ENCODE results near the gene WWP2.
"Not testable (repeated sequence)": the region's sequence is repeated elsewhere in the genome, so short reads cannot be mapped to it uniquely, and the experiment has no call there.

- not testable (repeated sequence) for TF ChIP-seq POLR2A (IDR thresholded peaks at IDR 0.05; ENCODE audit: low read depth, low read length); MYC (IDR thresholded peaks at IDR 0.05; ENCODE audit: low read depth, low read length); CTCF (IDR thresholded peaks at IDR 0.05; ENCODE audit: extremely low read depth in 1 of 2, insufficient read depth in 1 of 2, low read depth in 1 of 2, low read length in 2 of 2); POLR2AphosphoS5 (IDR thresholded peaks at IDR 0.05; ENCODE audit: insufficient read depth, low read depth, low read length)
Observed at GRCh38 chr16:69951672-69952031, 189.5 kb downstream of the WWP2 start.

Data from endothelial cell of umbilical vein (primary cell).